Stomach (tissue), 9 donors: ENCODE data around the gene IFNA10. TPM values are rescaled to one million over a fixed set of nuclear protein-coding genes. Genes with fewer than 3 reads are reported as not detected.

ENCODE experiments used
- DNase-seq, 2 donors: peaks; one replicate each; pipeline versions ENCODE4 v3.0.0 to v3.0.0-alpha.2; 2013 to 2019
- H3K27ac ChIP-seq, 5 donors: fragments of 200-600 bp in 4 of 5; sonication (generic) in 4 of 5; one replicate each; pipeline ENCODE4 v1.5.1; 2013 to 2019; ENCODE audit warnings: mild to moderate bottlenecking in 1 of 5, moderate library complexity in 1 of 5
- H3K27me3 ChIP-seq, 3 donors: fragments of 200-600 bp; sonication (generic); one replicate each; pipeline ENCODE4 v1.5.1; 2017 to 2019; ENCODE audit warnings: mixed run types in 1 of 3
- H3K36me3 ChIP-seq, 4 donors: fragments of 200-600 bp; sonication (generic); 1 replicate in 3 of 4; 2 replicates in 1 of 4; pipeline ENCODE4 v1.5.1; 2016 to 2019
- H3K4me1 ChIP-seq, 4 donors: fragments of 200-600 bp; sonication (generic); one replicate each; pipeline ENCODE4 v1.5.1; 2016 to 2019
- H3K4me3 ChIP-seq, 4 donors: fragments of 200-600 bp; sonication (generic) in 3 of 4; one replicate each; pipeline ENCODE4 v1.5.1; 2016 to 2019; ENCODE audit warnings: mild to moderate bottlenecking in 1 of 4
- H3K9me3 ChIP-seq, 4 donors: fragments of 200-600 bp; sonication (generic); one replicate each; pipeline ENCODE4 v1.5.1; 2016 to 2019
- CTCF ChIP-seq, 7 experiments: fragments of 450-650 bp in 4 of 7; fragments of 200-600 bp in 3 of 7; sonication (generic) in 3 of 7; IDR thresholded peaks; one replicate each; pipeline ENCODE4 v1.5.1; 2016 to 2019; ENCODE audit warnings: antibody characterized with exemption in 7 of 7, control low read depth in 2 of 7, mild to moderate bottlenecking in 1 of 7
- EP300 ChIP-seq: sonication (generic); formaldehyde crosslinking; IDR thresholded peaks from one replicate; pipeline ENCODE4 v1.6.1; 2017; ENCODE audit warnings: antibody characterized with exemption
- POLR2A ChIP-seq, 4 donors: fragments of 450-650 bp; IDR thresholded peaks; one replicate each; pipeline ENCODE4 v1.6.1; 2016; ENCODE audit warnings: antibody characterized with exemption in 4 of 4, control low read depth in 2 of 4, mild to moderate bottlenecking in 1 of 4, moderate library complexity in 1 of 4
- POLR2AphosphoS5 ChIP-seq, 3 donors: sonication (generic); formaldehyde crosslinking; IDR thresholded peaks; one replicate each; pipeline ENCODE4 v1.6.1; 2016; ENCODE audit warnings: antibody characterized with exemption in 3 of 3
- WGBS, 5 donors: extraction: QIAGEN DNeasy Blood & Tissue Kit in 3 of 5; methylation state at CpG; one replicate each; pipeline versions ENCODE4 v1.1.5 to v1.1.7; 2013 to 2018; 5-methylcytosine and 5-hydroxymethylcytosine counted together
- intact Hi-C: fragments of 100-400 bp; cut with DNase I; formaldehyde crosslinking; loops from one replicate; pipeline ENCODE4 v1.15.1; 2023; ENCODE audit warnings: low total_unique reads
- polyA plus RNA-seq, 3 donors: library from polyadenylated mRNA; stranded (reverse); fragments of 200-250 nt; gene quantifications; one replicate each; pipeline ENCODE4 v1.2.3, GENCODE V29; 2013
- small RNA-seq, 4 donors: library from RNA; depleted of rRNA; stranded (forward); fragments of <200 nt; gene quantifications; one replicate each; pipeline ENCODE3, GENCODE V24; 2016
- total RNA-seq, 5 donors: library from RNA; depleted of rRNA; stranded (reverse); fragments of >200 nt; gene quantifications; one replicate each; pipeline versions ENCODE4 v1.1.0 to v1.2.3, GENCODE V29; 2014 to 2016
- donor health status: healthy with polysubstance abuse.
- donor health status: Bipolar disorder and iron deficiency.
- donor health status: healthy.

IFNA10 gene
- total and polyA plus RNA-seq, 8 donors, result not detected

DNA sequence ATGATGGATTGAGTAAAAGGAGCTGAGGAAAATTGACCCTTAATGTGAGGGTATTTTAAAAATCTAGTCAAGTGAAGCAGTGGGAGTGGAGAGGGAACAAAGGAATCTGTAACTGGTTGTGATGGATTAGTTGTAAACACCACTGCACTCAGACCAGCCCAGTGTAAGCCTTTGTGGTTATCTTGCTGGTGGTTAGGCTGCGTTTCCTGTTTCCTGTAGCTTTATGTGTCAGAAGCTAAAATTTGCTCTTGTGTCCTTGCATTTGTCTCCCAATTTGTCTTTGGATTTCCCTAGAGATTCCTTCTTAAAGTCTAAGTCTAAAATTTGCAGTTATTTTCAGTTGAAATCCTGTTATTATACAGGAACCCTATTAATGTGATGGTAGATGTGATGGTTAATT, 46.8 kb downstream of the IFNA10 start:
- DNase-seq, result peak in 1 of 2 donors; percentile 20
- TF ChIP-seq CTCF (IDR thresholded peaks at IDR 0.05), result no peak
- TF ChIP-seq POLR2AphosphoS5 (IDR thresholded peaks at IDR 0.05), result no peak
- no peak for TF ChIP-seq POLR2A (IDR thresholded peaks at IDR 0.05)
- TF ChIP-seq EP300, result no peak
- Histone ChIP-seq H3K4me3 (no peak overlapping the region), H3K9me3 (no peaks in the 10 kb centered on the region), H3K27ac (no peak overlapping the region), H3K36me3 (no peaks in the 10 kb centered on the region), H3K27me3 (no peaks in the 10 kb centered on the region), H3K4me1 (no peaks in the 10 kb centered on the region)
- WGBS, 5 donors, result 0 to 11% (median 5%) methylated on average over 1 of the region's 1 CpG
- intact Hi-C loops, result no loop called here

Small RNAs within 50 kb of the gene (small RNA-seq; reads per million reads assigned to genes)
- gene RF00019, result 0 reads per million in 4 donors

Other genes starting within 250 kb of the IFNA10 start
- 10 to 100 TPM in 2 of 5 donors, 1 to 10 TPM in 2, under 1 TPM in 1; 0.29 to 12.1 (median 5.9) TPM for gene HACD4, start 175.5 kb downstream of the IFNA10 start, total RNA-seq
- gene HACD4, start 175.5 kb downstream of the IFNA10 start, polyA plus RNA-seq, result 1 to 10 TPM; 1.6 to 4.1 (median 1.8) TPM
- gene IFNB1, start 129.2 kb downstream of the IFNA10 start, total RNA-seq, result not detected
- not detected for gene IFNB1, start 129.2 kb downstream of the IFNA10 start, polyA plus RNA-seq
- gene IFNW1, start 65.3 kb downstream of the IFNA10 start, total RNA-seq, result not detected
- not detected for gene IFNW1, start 65.3 kb downstream of the IFNA10 start, polyA plus RNA-seq
- not detected for gene IFNA21, start 40.5 kb downstream of the IFNA10 start, total RNA-seq
- gene IFNA21, start 40.5 kb downstream of the IFNA10 start, polyA plus RNA-seq, result not detected
- not detected for gene IFNA4, start 19.6 kb downstream of the IFNA10 start, total RNA-seq
- gene IFNA4, start 19.6 kb downstream of the IFNA10 start, polyA plus RNA-seq, result not detected
- gene IFNA7, start 4.9 kb downstream of the IFNA10 start, total RNA-seq, result not detected
- not detected for gene IFNA7, start 4.9 kb downstream of the IFNA10 start, polyA plus RNA-seq
- gene IFNA16, start 10.2 kb upstream of the IFNA10 start, total RNA-seq, result not detected
- not detected for gene IFNA16, start 10.2 kb upstream of the IFNA10 start, polyA plus RNA-seq
- gene IFNA17, start 21.1 kb upstream of the IFNA10 start, total RNA-seq, result not detected
- gene IFNA17, start 21.1 kb upstream of the IFNA10 start, polyA plus RNA-seq, result not detected
- not detected for gene IFNA14, start 32.9 kb upstream of the IFNA10 start, total RNA-seq
- not detected for gene IFNA14, start 32.9 kb upstream of the IFNA10 start, polyA plus RNA-seq
- gene IFNA5, start 98.2 kb upstream of the IFNA10 start, total RNA-seq, result 1 to 10 TPM in 1 of 5 donors, under 1 TPM in 1, not detected in 3; 0.92 to 1.6 TPM
- gene IFNA5, start 98.2 kb upstream of the IFNA10 start, polyA plus RNA-seq, result not detected
- 10 to 100 TPM in 4 of 5 donors, 1 to 10 TPM in 1; 4.1 to 35.7 (median 14.5) TPM for gene KLHL9, start 128.3 kb upstream of the IFNA10 start, total RNA-seq
- gene KLHL9, start 128.3 kb upstream of the IFNA10 start, polyA plus RNA-seq, result 1 to 10 TPM; 5.4 to 6.3 (median 6.0) TPM
- gene IFNA6, start 143.7 kb upstream of the IFNA10 start, total RNA-seq, result not detected
- not detected for gene IFNA6, start 143.7 kb upstream of the IFNA10 start, polyA plus RNA-seq
- gene IFNA13, start 160.9 kb upstream of the IFNA10 start, total RNA-seq, result not detected
- not detected for gene IFNA13, start 160.9 kb upstream of the IFNA10 start, polyA plus RNA-seq
- gene IFNA2, start 178.3 kb upstream of the IFNA10 start, total RNA-seq, result not detected
- not detected for gene IFNA2, start 178.3 kb upstream of the IFNA10 start, polyA plus RNA-seq
- gene IFNA8, start 202.0 kb upstream of the IFNA10 start, total RNA-seq, result not detected
- gene IFNA8, start 202.0 kb upstream of the IFNA10 start, polyA plus RNA-seq, result not detected
- gene IFNA1, start 233.3 kb upstream of the IFNA10 start, total RNA-seq, result not detected
- not detected for gene IFNA1, start 233.3 kb upstream of the IFNA10 start, polyA plus RNA-seq